ENCODE results near the gene MAD1L1. TPM values are rescaled to one million over a fixed set of nuclear protein-coding genes. Genes with fewer than 3 reads are reported as not detected.

Gene MAD1L1
- total RNA-seq, 2 donors from 2014 or later, result 46.7 to 66.0 TPM

DNA sequence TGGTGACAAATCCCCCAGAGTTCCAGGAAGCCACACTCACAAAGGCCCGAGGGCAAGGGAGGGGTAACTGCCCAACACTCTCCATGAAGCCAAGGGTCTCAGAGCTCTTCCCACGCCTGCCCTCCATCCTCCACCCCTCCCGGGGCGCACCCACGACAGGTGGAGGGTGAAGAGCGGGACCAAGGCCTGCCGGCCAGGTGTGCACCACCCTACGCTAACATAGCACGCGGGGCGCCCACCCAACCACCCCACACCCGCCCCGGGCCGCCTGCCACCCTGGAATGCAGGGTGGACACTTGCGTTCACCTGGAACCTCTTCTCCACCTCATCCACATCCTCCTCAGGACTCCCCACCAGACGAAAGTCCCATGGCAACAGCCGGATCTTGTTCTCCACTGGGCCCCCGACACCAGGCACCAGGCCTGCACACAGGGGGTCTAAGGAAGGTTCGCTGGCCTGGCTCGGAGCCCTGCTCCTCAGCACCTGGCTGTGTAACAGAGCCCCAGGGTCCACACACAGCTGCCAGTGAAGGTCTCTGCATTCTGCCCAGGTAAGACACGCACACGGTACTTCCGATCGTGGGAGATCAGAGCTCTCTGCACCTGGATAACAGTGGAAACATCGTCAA, 32.7 kb downstream of the MAD1L1 start:
- ATAC-seq (replicated peaks), result no peak
- Mint-ChIP-seq H3K4me1 (no peaks in the 10 kb centered on the region), H3K27me3 (no peaks in the 10 kb centered on the region)

DNA sequence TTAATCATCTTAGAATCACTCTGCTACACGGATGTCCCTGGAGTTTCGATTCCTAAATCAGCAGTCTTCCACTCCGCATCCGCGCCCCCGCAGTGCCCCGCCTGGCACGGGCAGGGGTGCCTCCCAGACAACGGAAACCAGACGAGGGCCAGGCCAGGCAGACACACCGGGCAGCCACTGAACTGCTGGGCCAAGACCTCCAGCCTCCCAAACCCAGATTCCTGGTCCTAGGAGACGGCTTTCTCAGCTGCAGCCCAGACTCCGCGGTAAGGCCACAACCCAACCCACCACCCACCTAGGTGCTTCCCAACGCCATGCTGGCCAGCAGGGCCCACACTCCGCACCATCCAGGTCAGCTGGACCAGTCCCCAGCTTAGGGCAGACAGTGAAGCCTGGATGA, 33.2 kb downstream of the MAD1L1 start:
- Mint-ChIP-seq H3K27me3 (no peaks in the 10 kb centered on the region), H3K4me1 (no peaks in the 10 kb centered on the region), H3K9me3 (no peaks in the 10 kb centered on the region), H3K36me3 (ENCODE audit: low read depth) (peaks cover 16% of the 10 kb centered on the region), H3K4me3 (no peak overlapping the region), H3K27ac (no peak overlapping the region)
- no peak for ATAC-seq (replicated peaks)

More for the DNA sequence above, 32.7 kb downstream of the MAD1L1 start:
- Mint-ChIP-seq H3K9me3 (no peaks in the 10 kb centered on the region), H3K4me3 (no peak overlapping the region), H3K27ac (no peak overlapping the region), H3K36me3 (ENCODE audit: low read depth) (peaks cover 16% of the 10 kb centered on the region)

DNA sequence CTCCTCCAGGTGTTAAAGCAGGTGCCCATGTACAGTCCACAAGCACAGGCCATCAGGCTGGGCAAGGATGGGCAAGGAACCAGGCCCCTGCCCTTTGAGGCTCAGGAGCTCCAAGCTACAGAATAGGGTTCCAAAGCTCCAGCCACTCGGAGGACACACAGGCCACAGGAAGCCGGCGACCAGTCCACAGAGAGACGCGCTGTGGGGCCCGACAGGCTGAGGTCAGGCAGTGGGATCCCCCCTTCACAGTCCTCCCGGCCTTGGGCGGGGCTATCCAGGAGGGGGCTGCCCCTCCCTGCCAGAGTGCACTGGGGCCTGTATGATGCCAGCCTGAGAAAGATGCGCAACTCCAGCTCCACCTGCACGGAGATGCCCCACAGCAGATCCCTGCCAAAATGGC, 34.0 kb downstream of the MAD1L1 start:
- ATAC-seq (replicated peaks), result no peak
- no peaks in the 10 kb centered on the region for H3K9me3 Mint-ChIP-seq
- H3K27ac Mint-ChIP-seq, result no peak overlapping the region
- H3K36me3 Mint-ChIP-seq (ENCODE audit: low read depth), result peaks cover 16% of the 10 kb centered on the region
- no peaks in the 10 kb centered on the region for H3K4me1 Mint-ChIP-seq
- H3K27me3 Mint-ChIP-seq, result no peaks in the 10 kb centered on the region
- H3K4me3 Mint-ChIP-seq, result no peak overlapping the region

DNA sequence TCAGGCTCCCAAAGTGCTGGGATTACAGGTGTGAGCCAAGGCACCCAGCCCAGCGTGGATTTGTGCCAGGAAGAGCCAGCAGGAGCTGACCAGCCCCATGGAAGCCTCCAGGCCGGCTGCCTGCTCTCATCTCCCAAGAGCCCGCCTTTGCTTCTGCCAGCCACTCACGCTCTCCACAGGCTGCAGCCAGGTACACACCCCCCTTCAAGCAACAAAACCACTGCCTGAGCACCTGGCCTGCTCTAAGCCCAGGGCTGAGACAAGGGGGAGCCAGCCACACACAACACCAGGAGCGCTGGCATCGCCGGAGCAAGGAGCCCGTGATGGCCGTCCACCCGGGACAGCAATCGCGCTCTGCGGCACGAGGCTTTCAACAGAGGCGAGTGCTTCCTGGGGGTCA, 34.5 kb downstream of the MAD1L1 start:
- H3K27ac Mint-ChIP-seq, result no peak overlapping the region
- no peaks in the 10 kb centered on the region for H3K27me3 Mint-ChIP-seq
- H3K9me3 Mint-ChIP-seq, result no peaks in the 10 kb centered on the region
- H3K4me1 Mint-ChIP-seq, result no peaks in the 10 kb centered on the region
- H3K36me3 Mint-ChIP-seq (ENCODE audit: low read depth), result peaks cover 16% of the 10 kb centered on the region
- H3K4me3 Mint-ChIP-seq, result no peak overlapping the region
- ATAC-seq (replicated peaks), result no peak

DNA sequence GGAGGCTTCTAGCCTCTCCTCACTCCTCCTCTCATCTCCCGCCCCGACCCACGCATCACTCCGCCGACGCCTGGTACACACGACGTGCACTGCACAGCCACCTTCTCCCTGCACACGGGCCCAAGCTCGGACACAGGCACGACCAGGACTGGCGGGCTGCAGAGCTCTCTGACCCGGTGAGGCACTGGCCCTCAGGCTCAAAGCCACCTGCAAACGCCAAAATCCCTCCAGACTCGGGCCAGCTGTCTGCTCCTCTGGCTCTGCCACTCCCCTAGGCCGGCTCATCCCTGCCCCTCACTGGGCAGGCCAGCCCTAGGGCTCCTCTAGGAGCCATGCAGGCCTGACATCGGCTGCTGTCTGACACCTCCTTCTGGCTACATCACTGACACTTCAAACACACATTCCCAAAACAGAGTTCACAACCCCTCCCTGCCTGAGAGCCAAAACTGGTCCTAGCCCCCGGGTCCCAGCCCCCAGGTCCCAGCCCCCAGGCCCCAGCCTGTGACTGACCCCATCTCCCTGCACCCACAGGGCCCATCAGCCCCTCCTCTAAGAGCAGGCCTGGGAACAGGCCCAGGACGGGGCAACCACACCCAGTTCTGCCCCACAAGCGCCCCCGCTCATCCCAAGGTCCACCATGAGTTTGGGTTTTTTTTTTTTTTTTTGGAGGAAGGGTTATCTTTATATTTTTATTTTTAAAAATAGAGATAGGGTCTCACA, 35.1 kb downstream of the MAD1L1 start:
- peaks cover 16% of the 10 kb centered on the region for H3K36me3 Mint-ChIP-seq (ENCODE audit: low read depth)
- no peaks in the 10 kb centered on the region for H3K4me1 Mint-ChIP-seq
- no peak for ATAC-seq (replicated peaks)
- no peaks in the 10 kb centered on the region for H3K27me3 Mint-ChIP-seq
- no peak overlapping the region for H3K27ac Mint-ChIP-seq
- no peaks in the 10 kb centered on the region for H3K9me3 Mint-ChIP-seq
- no peak overlapping the region for H3K4me3 Mint-ChIP-seq

DNA sequence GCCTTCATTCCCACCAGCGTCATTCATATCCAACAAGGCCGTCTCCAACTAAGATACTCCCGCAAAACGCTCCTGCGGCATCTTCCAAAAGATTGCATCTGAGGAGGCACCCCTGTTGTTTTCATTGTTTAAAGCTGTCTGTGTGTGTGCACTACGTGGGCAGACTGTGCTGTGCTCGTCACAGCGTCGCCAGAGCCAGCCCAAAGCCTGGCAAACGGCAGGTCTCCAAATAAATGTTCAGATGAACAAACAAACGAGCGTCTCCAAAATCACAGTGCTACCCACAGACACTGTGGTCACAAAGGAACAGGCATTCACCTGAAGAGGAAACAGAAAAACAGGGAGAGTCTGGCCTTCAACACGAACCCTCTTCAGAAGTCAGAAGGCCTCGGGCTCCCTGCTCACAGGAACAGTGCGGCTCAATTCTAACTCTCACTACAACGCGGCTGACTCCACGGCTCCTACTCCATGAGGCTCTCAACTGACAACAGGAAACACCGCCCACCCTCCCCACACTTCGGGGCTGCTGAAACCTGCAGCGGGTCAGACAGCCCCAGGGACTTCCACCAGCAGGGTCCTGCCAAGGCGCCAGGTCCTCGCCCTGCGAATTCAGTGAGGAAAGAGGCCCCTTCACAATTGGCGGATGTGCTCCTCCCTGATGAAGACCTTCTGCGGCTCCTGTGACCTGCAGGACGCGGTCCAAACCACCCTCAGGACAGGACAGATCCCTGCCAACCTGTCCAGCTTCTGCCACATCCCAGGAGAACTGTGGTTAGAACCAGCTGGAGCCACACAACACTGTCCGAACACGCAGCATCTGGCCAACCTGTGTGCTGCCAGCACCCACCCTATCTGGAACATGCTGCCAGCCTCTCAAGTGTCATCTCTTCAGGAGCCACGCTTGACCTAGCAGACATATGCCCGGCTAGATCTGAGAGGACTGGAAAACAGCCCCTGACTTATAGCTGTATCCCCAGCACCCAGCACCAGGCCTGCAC, 36.1 kb downstream of the MAD1L1 start:
- H3K9me3 Mint-ChIP-seq, result no peaks in the 10 kb centered on the region
- no peaks in the 10 kb centered on the region for H3K27me3 Mint-ChIP-seq
- ATAC-seq (replicated peaks), result no peak
- H3K4me1 Mint-ChIP-seq, result no peaks in the 10 kb centered on the region
- no peak overlapping the region for H3K4me3 Mint-ChIP-seq
- H3K27ac Mint-ChIP-seq, result no peak overlapping the region
- H3K36me3 Mint-ChIP-seq (ENCODE audit: low read depth), result peaks cover 21% of the 10 kb centered on the region

DNA sequence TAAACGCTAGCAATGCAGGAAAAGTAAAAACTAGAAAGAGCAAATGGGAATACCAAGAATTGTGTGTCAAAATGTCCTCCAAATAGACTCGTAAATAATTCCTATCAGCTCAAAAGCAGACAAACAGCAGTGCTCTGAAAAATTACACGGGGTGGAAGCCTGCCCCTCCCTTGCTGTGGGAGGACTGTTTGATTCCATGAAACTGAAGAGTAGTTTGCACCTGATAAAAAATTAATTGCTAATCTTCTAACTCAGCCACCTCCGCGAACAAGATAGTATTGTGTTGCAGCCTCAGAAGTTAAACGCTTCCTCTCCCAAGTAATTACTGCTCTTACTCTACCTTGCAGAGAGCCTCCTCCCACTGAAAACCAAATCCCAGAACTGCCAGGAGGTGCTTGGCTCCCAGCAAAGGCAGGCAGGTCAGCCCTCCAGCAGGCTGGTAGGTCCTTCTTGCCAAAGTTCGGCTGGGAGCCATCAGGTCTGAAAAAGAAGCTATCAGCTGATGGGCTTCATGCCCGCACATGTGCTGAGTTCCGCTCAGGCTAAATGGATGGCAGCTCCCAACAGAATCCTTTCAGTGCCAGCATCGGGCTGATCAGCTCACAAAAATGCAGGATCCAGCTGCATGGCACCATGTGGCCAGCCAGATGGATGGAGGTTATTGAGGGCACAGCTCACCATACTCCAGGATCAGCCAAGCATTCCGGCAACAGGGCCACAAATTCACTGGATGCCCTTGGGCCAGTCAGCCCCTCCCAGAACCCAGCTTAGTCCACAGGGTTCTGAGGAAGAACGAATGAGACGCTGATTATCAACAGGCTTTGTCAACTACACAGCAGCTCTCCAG, 37.1 kb downstream of the MAD1L1 start:
- no peaks in the 10 kb centered on the region for H3K9me3 Mint-ChIP-seq

DNA sequence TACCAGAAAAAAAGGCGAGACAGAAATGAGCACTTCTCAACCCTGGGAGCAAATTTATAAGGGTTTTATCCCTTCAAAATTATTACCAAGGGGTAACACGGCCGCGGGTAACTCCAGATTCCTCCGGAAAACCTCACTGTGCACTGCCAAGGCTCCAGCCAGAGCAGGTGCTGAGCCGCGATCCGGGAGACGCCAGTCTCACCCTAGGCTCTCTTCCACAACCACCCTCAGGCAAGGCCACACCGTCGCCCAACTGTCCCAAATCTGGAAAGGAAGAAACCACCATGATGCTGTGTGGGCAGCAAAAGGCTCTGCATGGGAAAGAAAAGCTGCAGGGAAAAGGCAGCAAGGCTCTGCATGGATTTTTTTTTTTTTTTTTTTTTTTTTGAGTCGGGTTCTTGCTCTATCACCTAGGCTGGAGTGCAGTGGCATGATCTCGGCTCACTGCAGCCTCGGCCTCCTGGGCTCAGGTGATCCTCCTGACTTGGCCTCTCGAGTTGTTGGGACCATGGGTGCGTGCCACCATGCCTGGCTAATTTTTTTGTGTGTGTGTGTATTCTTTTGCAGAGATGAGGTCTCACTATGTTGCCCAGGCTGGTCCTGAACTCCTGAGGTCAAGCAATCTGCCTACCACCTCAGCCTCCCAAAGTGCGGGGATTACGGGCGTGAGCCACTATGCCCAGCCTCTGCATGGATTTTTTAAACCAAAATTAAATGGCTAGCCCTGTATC, 39.0 kb downstream of the MAD1L1 start:
- Mint-ChIP-seq H3K36me3 (ENCODE audit: low read depth) (peaks cover 33% of the 10 kb centered on the region), H3K27me3 (no peaks in the 10 kb centered on the region), H3K4me1 (no peaks in the 10 kb centered on the region), H3K4me3 (no peak overlapping the region), H3K9me3 (no peaks in the 10 kb centered on the region), H3K27ac (no peak overlapping the region)
- no peak for ATAC-seq (replicated peaks)

More for the DNA sequence above, 37.1 kb downstream of the MAD1L1 start:
- Mint-ChIP-seq H3K4me3 (no peak overlapping the region), H3K27me3 (no peaks in the 10 kb centered on the region), H3K36me3 (ENCODE audit: low read depth) (peaks cover 23% of the 10 kb centered on the region), H3K27ac (no peak overlapping the region), H3K4me1 (no peaks in the 10 kb centered on the region)
- ATAC-seq (replicated peaks), result no peak

DNA sequence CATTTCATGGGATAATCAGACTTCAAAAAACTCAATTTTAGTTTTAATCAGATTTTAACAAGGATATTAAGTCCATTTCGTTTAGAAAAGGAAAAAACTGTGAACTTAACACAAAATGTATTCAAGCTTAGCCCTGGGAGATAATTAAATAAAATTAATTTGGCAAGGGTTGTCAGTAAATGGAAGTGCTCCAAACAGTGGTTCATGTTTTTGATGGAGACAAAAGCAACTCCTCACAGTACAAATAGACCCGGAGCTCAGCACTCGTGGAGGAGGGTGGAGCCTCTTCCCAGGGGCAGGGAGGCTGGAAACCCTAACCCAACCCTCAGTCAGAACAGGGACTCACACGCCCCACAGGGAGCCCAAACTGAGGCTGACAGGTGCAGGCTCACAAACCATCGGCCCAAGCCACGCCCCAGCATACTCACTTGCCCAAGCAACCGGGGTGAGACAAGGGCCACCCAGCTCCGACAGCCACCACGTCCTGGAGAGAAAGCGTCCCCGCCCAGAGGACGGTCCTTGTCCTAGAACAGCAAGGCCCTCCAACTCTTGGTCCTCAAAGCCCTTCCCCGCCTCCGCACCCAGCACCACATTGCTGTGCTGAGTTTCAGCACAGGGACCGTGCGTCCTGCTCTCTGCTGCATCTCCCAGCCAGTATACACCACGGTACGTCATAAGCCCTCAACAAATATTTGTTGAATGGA, 39.8 kb downstream of the MAD1L1 start:
- Mint-ChIP-seq H3K9me3 (no peaks in the 10 kb centered on the region), H3K36me3 (ENCODE audit: low read depth) (peaks cover 40% of the 10 kb centered on the region), H3K27ac (no peak overlapping the region), H3K4me3 (no peak overlapping the region), H3K27me3 (no peaks in the 10 kb centered on the region), H3K4me1 (no peaks in the 10 kb centered on the region)
- no peak for ATAC-seq (replicated peaks)

DNA sequence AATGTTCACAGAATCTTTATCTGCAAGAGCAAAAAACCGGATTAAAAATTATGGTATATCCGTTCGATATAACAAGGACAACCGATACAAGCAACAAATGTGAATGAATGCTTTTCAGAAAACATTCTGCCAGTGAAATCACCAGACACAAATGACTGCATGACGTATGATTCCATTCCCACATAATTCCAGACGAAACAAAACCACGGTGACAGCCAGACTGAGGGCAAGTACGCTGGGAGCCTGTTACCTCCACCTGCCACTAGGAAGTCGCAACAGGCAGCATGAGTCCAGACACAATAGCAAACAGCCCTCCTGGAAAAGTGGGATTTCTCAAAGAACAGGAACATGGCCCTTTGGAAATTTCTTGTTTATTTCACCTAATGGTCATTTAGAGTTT, 41.7 kb downstream of the MAD1L1 start:
- H3K4me3 Mint-ChIP-seq, result no peak overlapping the region
- peaks cover 31% of the 10 kb centered on the region for H3K36me3 Mint-ChIP-seq (ENCODE audit: low read depth)
- ATAC-seq (replicated peaks), result no peak
- no peaks in the 10 kb centered on the region for H3K27me3 Mint-ChIP-seq
- H3K9me3 Mint-ChIP-seq, result no peaks in the 10 kb centered on the region
- no peak overlapping the region for H3K27ac Mint-ChIP-seq
- no peaks in the 10 kb centered on the region for H3K4me1 Mint-ChIP-seq

DNA sequence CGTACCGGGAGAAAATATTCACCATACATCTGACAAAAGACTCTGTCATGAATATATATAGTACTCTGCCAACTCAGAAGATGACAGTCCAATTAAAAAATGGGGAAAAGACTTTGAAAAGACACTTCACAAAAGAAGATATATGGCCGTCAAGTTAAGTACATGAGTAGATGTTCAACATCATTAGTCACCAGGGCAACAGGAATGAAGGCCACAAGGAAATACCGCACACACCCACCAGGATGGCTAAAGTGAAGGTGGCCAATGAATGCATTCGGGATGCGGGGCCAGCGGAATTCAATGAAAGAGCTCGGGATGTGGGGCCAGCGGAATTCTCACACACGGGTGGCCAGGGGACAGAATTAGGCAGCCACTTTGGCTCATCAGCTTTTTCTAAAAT, 42.2 kb downstream of the MAD1L1 start:
- no peak for ATAC-seq (replicated peaks)
- Mint-ChIP-seq H3K36me3 (ENCODE audit: low read depth) (peaks cover 34% of the 10 kb centered on the region), H3K4me1 (no peaks in the 10 kb centered on the region), H3K27me3 (no peaks in the 10 kb centered on the region), H3K9me3 (no peaks in the 10 kb centered on the region), H3K4me3 (no peak overlapping the region), H3K27ac (no peak overlapping the region)

DNA sequence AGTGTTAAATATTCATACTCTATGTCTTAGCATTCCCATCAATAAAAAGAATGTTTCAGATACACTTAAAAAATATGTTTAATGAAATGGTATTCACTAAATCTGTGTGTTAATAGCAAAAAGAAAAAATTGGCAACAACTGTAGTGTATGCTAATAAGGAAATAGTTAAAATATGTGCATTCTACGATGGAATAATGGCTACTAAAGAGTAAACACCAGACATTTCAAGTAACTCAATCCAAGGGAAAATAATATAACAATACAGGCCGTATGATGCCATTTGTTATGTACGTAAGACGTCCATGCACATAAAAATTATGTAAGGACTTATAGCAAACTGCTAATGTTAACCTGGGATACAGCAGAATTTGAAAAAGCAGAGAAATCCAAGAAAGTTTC, 46.6 kb downstream of the MAD1L1 start:
- H3K4me1 Mint-ChIP-seq, result peaks cover 6% of the 10 kb centered on the region
- no peaks in the 10 kb centered on the region for H3K27me3 Mint-ChIP-seq
- H3K27ac Mint-ChIP-seq, result no peak overlapping the region
- no peak overlapping the region for H3K4me3 Mint-ChIP-seq
- H3K36me3 Mint-ChIP-seq (ENCODE audit: low read depth), result peaks cover 42% of the 10 kb centered on the region
- ATAC-seq (replicated peaks), result no peak
- H3K9me3 Mint-ChIP-seq, result no peaks in the 10 kb centered on the region

DNA sequence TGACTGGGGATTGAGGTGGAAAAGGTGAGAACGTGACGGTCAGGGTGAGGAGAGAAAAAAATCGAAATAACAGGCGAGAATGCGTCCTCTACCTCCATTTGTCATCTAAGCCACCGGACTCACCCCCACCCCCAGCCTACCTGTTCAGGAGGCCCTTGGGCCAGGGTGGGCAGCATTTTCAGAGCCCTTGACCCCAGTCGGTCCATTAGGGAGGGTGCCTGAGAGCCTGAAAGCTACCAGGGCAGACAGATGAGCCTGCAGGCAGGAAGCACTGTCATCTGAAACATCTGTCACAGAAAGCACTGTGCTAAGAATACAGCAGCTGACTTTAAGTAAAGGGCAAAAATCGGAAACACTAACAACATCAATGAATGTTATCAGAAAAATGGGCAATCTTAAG, 47.0 kb downstream of the MAD1L1 start:
- Mint-ChIP-seq H3K4me1 (peaks cover 6% of the 10 kb centered on the region), H3K4me3 (no peak overlapping the region), H3K9me3 (no peaks in the 10 kb centered on the region), H3K27ac (peak overlapping the region; percentile 16), H3K27me3 (no peaks in the 10 kb centered on the region), H3K36me3 (ENCODE audit: low read depth) (peaks cover 45% of the 10 kb centered on the region)
- no peak for ATAC-seq (replicated peaks)

Measured in activated T-helper 17 cell treated with anti-CD3 and anti-CD28 coated beads, Interleukin-2, amount 50 U/mL, for 72 hours (primary cell).